Ecto neural progenitor cell (in vitro differentiated cells): ENCODE measurements around the gene TTC21A.

Experiments used
- DNase-seq: peaks from one replicate; pipeline ENCODE4 v3.0.0-alpha.2; 2018; ENCODE audit warnings: low spot score

The TTC21A gene

DNA sequence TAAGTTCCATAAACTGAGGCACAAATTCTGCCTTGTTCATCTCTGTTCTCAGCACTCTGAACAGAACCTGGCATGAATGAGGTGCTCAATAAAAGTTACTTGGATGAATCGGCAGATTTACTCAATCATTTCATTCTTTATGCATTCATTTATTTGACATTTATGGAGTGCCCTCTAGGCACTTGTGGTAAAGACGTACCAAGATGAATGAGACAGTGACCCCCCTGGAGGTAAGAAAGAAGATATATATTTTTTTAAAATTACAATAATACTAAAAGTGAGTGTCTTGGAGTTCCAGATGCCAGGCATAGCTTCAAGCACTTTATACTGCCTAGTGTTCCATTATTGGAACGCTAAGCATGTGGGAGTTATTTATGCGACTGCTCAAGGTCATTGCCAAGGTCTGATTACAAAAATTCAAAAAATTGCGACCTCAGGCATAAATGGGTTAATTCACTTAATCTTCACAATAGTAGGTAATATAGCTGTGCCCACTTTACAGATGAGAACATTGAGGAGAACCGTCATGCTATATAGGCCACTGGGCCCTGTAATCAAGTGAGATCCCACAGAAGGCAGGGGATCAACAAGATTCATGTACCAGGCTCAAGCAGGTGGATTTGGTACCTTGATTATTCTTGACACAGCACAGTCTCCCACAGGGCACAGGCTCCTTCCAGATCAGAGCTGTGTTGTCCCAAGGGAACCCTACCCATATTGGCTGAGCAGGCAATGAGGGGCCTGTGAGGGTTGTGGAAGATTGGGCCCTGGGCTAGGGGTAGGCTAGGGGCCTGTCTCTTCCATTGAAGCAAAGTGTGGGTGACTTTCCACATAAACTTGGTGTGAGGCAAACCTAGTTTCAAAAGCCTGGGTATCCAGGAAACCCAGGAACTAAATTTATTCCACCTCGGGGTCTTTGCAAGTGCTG, 74.2 kb downstream of the TTC21A start:
- no peak for DNase-seq

- DNase-seq, result no peak
Observed at GRCh38 chr3:39183211-39184080, 76.0 kb downstream of the TTC21A start.

DNA sequence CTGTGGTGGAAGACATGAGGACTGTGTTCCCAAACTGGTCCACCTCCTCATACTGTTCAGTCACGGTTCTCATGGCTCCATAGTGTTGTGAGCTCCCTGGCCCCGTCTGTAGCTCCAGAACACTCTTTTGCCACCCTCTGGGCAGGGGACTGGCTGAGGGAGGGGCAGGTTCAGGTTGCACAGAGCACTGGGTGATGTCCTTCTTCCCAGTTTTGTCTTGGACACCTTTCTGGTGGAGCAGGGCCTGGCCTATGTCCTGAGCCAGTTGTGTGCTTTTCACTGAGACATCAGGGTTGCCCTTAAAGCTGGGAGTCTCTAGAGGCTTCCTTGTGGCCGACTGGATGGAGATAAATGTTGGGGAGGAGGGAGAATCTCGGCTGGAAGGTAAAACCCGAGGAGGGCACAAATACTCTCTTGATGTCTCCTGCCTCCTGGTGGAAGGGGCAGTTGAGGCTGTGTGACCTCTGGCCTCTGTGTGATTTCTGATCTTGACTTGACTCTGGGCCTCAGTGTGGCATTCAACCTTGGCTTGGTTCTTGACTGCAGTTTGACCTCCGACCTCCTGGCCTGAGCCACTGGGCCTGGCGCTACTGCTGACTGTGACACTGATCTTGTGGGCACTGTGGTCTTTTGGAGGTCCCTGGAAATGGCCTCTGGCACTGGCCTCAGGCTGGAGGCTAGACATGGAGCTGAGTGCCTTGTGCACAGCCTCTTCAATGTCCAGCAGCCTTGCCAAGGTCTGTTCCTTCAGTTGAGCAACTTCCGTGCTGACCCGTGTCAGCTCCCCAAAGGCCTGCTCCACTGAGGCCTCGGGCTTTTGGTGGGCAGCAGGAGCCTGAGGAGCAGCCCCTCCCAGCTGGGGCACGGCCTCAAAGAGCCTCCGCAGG, 76.8 kb downstream of the TTC21A start:
- DNase-seq, result no peak

DNA sequence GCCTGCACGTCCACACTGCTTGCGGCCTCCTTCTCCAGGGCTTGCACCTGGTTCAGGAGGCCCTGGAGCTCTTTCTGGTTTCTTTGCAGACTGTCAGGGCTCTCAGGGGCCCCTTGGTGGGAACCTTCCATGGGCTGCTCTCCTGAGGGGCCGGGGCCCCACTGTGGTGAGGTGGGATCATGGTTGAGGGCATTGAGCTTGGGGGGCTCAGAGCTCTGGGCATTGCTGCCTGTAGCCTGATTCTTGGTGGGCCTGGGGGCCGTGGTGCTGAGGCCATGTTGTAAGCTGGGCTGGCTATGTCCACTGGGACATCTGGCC, 77.4 kb downstream of the TTC21A start:
- DNase-seq, result no peak

- no peak for DNase-seq
Observed at GRCh38 chr3:39185326-39185958, 78.0 kb downstream of the TTC21A start.

GRCh38 chr3:39185959-39186691, 78.6 kb downstream of the TTC21A start:
- no peak for DNase-seq

DNA sequence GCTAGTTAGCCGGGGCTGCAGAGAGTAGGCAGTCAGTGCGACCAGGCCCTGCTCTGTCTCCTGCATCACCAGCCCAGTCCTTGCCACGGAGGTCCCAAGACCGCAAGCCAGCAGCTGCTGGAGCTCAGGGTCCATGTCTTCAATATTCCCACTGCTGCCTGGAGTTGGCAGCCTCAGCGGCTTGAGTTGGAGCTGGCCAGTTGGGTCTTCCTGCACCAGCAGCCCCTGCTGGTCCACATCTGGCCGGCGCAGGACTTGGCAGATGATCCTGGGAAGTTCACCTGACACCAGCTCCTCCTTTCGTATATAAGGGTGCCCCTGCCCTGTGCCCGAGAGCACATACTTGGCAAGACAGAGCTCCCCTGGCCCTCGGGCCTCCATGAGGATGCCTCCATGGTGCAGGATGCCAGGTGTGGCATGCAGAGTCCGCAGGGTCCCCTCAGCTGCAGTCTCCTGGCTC, 79.2 kb downstream of the TTC21A start:
- no peak for DNase-seq

GRCh38 chr3:39187372-39188155, 80.1 kb downstream of the TTC21A start:
- DNase-seq, result no peak
